SH-SY5Y (cell line): ENCODE results near the gene RERE.
A peak's percentile ranks its signal among the peaks of the same experiment; 100 is the strongest.

Experiments used
- GATA2 ChIP-seq: IDR thresholded peaks from 2 replicates; pipeline ENCODE4 v1.6.1; 2011; ENCODE audit warnings: mild to moderate bottlenecking, low read depth, low read length
- GATA3 ChIP-seq: IDR thresholded peaks from 2 replicates; pipeline ENCODE4 v1.6.1; 2011; ENCODE audit warnings: low read depth, mild to moderate bottlenecking, low read length, moderate library complexity

Gene RERE

DNA sequence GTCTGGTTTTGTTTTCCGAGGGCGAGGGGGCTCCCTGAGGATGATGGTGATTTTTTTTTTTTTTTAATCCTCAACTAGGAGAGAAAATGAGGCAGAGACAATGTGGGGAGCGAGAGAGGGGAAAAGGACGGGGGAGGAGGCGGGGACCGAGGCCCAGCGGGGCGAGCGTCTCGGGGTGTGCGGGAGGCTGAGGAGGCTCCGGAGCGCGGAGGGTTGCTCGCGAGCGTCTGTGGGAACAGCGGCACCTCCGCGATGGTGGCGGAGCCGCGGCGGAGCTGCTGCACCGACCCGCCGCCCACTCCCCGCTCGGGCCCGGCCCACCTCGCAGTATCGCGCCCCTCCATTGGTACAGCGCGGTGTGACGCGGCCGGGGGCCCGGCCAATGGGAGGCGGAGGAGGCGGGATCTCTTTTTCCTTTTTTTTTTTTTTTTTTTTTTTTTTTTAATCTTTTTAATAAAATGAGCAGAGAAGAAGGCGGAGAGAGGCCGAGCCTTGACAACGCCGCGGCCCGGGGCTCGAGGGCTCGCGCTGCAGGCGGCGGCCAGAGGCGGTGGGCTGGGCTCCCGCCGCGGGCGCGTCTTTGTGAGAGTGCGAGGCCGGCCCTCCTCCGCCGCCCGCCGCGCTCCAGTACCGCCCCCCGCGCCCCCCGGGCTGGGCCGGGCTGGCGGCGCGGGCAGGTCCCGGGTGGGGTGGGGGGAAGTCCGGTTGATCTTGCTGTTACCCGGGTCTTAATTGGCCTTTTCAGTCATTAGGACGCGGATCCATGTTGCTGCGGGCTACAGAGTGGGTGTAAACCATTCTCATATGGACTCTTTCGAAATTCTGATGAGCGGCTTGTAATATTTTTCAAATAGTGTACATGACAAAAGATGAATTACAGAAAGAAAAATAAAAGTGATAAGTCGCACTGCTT, at the start of gene RERE:
Gene RERE, minus strand, starts transcription at position 229 of the 913 bp plus-strand sequence.
- TF ChIP-seq GATA2: 0 out of 2 replicates have a peak, but pooled peaks have one; percentile 27
- no peak for TF ChIP-seq GATA3

GRCh38 chr1:8866792-8867415, 49.5 kb upstream of the RERE start:
- TF ChIP-seq GATA3: no peak
- TF ChIP-seq GATA2: no peak

DNA sequence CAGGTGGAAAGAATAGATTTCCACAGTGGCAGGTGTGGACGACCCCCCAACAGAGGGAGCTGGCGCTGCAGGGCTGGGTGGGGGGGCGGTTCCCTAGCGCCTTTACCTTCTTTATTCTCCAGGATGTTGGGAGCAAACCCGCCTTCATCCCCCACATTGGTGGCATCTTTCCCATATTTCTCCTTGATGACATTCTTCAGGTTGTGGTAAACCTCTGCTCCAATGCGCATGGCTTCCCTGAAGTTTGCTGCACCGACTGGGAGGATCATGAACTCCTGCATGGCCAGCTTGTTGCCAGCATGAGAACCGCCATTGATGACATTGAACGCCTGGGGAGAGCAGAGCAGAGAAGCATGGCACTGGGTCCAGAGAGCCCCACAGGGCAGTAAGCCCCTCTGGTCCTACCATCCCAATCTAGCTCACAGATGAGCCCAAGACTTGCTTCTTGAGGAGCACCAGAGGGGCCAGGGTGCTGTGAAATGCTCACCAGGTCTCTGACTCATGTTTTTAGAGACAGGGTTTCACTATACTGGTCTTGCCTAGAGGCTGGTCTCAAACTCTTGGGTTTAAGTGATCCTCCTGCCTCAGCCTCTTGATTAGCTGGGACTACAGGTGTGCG, 48.8 kb upstream of the RERE start:
- TF ChIP-seq GATA2: no peak
- no peak for TF ChIP-seq GATA3

GRCh38 chr1:8864713-8865344, 47.4 kb upstream of the RERE start:
- no peak for TF ChIP-seq GATA2
- TF ChIP-seq GATA3: no peak

DNA sequence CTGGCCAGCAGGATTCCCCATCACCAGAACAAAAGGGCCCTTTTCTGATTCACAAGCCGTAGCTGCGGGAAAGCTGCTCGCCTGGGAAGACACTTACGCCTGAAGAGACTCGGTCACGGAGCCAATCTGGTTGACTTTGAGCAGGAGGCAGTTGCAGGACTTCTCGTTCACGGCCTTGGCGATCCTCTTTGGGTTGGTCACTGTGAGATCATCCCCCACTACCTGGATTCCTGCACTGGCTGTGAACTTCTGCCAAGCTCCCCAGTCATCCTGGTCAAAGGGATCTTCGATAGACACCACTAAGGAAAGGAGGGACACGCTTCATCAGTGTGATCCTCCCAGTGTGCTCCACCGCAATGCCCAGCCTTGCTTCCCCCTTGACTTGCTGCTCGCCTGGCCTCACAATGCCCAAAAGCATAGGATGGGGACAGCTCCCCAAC, 46.4 kb upstream of the RERE start:
- TF ChIP-seq GATA2: no peak

- TF ChIP-seq GATA2 (no peak), GATA3 (no peak)
These were observed 45.7 kb upstream of the RERE start for GRCh38 chr1:8863138-8863537.

DNA sequence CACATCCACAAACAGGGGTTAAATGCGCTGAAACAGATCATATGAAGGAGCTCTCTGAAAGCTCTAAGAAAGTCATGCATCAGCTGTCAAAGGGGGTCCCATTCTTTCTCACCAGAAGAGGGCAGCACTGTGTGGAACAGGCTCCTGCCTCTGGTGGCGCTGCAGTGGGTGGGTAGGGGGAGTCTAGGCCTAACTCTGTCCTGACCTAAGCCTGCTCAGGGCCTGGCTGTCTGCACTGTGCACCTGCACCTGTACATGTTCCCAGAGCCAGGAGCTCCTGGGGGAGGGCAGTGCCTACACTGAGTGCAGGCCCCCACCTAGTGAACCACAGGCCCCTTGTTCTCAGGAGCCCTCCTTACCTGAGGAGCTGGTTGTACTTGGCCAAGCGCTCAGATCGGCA, 45.1 kb upstream of the RERE start:
- no peak for TF ChIP-seq GATA2
- no peak for TF ChIP-seq GATA3

DNA sequence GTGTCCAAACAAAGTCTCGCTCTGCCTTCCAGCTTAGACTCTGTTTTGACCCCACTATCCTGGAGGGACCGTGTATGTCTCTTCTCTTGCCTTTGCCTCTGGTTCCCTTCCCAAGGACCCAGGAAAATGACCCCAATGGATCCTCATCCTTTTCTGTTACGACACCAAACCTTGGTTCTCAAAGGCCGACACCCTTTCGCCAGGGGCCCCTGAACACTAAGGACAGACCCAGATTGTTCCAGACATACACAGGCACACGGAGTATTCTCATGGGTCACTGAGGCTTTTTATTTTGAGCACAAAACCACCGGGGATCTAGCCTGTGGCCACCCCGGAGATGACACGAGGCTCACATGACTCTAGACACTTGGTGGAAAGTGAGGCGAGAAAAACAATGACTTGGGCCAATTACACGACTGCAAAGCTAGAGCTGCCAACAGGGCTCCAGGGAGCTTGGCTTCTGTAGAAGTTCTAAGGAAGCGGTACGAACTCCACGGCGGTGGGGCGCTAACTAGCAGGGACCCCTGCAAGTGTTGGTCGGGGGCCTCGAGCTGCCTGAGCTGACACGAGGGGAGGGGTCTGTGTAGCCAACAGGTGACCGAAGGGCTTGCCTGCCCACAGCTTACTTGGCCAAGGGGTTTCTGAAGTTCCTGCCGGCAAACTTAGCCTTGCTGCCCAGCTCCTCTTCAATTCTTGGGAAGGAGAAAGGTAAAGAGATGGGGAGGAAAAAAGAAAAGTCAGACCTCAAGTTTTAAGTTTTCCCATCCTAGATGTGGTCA, 43.5 kb upstream of the RERE start:
- TF ChIP-seq GATA3 (no peak), GATA2 (no peak)

DNA sequence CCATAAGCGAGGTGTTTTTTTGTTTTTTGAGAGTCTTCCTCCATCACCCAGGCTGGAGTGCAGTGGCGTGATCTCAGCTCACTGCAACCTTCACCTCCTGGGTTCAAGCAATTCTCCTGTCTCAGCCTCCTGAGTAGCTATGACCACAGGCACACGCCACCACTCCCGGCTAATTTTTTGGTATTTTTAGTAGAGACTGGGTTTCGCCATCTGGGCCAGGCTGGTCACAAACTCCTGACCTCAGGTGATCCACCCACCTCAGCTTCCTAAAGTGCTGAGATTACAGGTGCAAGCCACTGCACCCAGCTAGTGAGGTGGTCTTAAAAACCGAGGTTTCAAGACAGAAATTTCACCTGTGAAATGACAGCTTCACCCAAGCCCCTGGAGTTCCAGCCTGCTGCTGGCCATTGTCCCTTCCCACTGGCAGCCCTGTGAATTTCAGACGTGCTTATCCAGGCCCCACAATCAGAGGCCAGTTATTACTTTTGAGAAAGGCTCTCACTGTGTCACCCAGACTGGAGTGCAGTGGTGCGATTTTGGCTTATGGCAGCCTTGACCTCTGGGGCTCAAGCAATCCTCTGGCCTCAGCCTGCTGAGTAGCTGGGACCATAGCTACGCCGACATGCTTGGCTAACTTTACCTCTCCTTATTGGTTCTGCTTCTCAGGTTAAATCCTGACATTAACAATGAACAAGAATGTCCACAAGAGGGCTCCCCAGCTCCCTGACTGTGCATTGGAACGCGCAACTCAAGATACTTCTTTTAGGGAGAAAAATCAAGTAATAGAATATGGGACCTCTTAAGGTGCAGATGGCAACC, 41.7 kb upstream of the RERE start:
- no peak for TF ChIP-seq GATA3
- TF ChIP-seq GATA2: no peak

DNA sequence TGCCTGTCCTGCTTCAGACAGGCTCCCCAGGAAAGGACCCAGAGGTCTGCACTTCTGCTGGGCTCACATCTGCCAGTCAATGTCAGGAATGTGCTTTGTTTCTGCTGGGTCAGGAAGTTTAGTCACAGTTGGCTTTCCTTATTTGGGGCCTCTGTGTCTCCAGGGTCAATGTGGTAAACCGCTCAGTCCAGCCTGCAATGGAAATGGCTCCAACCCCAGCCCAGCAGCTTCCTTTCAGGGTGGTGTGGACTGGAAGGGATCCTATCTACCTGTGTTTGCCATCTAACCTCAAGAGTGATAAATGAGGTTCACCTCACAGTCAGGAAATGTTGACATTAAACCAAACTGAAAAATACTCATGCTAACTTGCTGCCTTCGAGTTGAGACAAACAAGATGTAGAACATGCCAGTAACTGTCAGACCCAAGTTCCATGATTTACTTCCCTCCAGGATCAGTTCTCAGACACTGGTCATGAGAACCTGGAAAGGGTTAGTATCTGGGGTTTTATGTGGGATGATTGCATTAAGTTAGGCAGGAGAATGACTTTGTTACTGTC, 40.8 kb upstream of the RERE start:
- TF ChIP-seq GATA3: no peak
- no peak for TF ChIP-seq GATA2

DNA sequence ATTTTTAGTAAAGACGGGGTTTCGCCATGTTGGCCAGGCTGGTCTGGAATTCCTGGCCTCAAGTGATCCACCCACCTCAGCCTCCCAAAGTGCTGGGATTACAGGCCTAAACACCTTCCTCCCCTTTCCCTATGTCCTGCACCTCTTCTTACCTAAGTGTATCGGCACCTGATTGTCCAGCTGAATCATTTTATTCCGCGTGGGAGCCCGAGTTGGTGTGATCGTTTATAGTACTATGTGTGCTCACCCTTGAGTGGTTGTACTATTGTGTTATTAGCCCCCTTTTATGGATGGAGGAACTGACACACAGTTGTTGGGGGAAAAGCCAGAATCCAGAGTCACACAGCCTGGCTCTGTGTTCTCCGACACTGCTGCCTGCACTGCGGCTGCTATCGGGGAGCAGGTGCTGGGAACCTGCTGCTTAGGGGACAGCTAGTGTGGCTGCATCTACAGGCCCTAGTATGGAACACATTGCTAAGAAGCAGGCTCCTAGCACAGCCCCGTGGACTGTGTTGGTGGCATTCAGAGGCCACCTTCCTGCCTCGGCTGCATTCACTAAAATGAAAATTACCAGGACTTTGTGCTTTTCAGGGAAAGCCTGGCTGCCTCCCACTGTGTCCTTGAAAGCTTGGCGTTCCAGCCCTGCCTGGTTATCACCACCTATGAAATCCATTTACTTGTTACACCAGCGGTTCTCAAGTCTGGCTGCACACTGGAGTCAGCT, 39.4 kb upstream of the RERE start:
- no peak for TF ChIP-seq GATA3

DNA sequence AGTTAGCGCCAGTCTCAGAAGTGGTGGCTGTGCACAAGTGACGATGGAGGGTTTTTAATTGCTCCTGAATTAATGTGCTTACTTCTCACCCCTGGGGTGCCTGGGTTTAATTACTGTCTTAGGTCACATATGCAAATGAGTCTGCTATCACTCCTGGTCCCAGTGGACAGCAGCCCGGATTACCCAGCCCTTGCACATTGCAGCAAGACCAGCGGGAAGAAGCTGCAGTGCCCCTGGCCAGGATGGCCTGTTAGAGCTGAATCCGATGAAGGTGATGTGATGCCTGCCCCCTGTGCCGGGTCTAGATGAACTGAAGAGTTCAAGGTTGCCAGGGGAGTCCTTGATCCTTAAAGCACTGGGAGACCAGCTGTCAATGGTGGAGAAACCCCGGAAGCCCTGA, 36.8 kb upstream of the RERE start:
- TF ChIP-seq GATA3 (no peak), GATA2 (no peak)

- no peak for TF ChIP-seq GATA2
- no peak for TF ChIP-seq GATA3
These were observed 33.6 kb upstream of the RERE start for GRCh38 chr1:8851060-8851459.
